GM12878 (cell line): ENCODE results near the gene REST. TPM values are rescaled to one million over a fixed set of nuclear protein-coding genes. Genes with fewer than 3 reads are reported as not detected.

ENCODE experiments used
- ATAC-seq: fragments of 200-7000 bp; cut with Tn5 transposase; 3 replicates; pipeline ENCODE4 v1.9.1; 2020; ENCODE audit warnings: mild to moderate bottlenecking, moderate library complexity
- BruUV-seq: library from RNA; stranded (reverse); fragments of 400-500 nt; replicated peaks from 2 replicates; lab custom pipeline; 2021; lab: Mats Ljungman, UMichigan
- CTCF ChIA-PET: fragments of 300-600 bp; sonication (Branson Sonifier 250); formaldehyde crosslinking; extraction: SDS; loops from one replicate; lab custom pipeline; 2021; ENCODE audit warnings: inconsistent platforms; lab: Yijun Ruan, JAX
- POLR2A ChIA-PET: fragments of 350-600 bp; formaldehyde crosslinking; extraction: SDS; loops from one replicate; lab custom pipeline; 2021; ENCODE audit warnings: inconsistent platforms; lab: Charles Lee
- RAD21 ChIA-PET: fragments of 300-600 bp; sonication (Branson Sonifier 250); formaldehyde crosslinking; loops from one replicate; lab custom pipeline; 2023; ENCODE audit warnings: antibody characterized with exemption; ENCODE audit not compliant: unreplicated experiment; lab: Charles Lee
- SMC1A ChIA-PET: fragments of 300-600 bp; sonication (Branson Sonifier 250); formaldehyde crosslinking; loops from one replicate; lab custom pipeline; 2023; ENCODE audit not compliant: unreplicated experiment, uncharacterized antibody; lab: Charles Lee
- DNase-seq: peaks from one replicate; pipeline ENCODE4 v3.0.0-alpha.2; 2011; ENCODE audit warnings: low read depth, low spot score
- FAIRE-seq: peaks from 3 replicates; lab custom pipeline; 2011; peaks lifted over from hg19 to GRCh38; lab: Jason Lieb, UNC
- H2AFZ ChIP-seq: 2 replicates; pipeline ENCODE4 v1.6.0; 2011; ENCODE audit warnings: low read depth, low read length, control low read depth; ENCODE audit not compliant: control insufficient read depth
- H3K27ac ChIP-seq: 2 replicates; pipeline ENCODE4 v1.5.1; 2011; ENCODE audit warnings: control low read depth; ENCODE audit not compliant: control insufficient read depth, insufficient read depth
- H3K27me3 ChIP-seq, 2 experiments: replicated peaks in 1 of 2; 2 replicates each; pipeline versions ENCODE4 v1.6.0 to v1.6.1; 2011; ENCODE audit warnings: low read length in 1 of 2; ENCODE audit not compliant: control insufficient read depth in 2 of 2, insufficient read depth in 2 of 2
- H3K36me3 ChIP-seq, 2 experiments: 2 replicates each; pipeline ENCODE4 v1.5.1; 2011; ENCODE audit warnings: low read length in 1 of 2; ENCODE audit not compliant: control insufficient read depth in 2 of 2, insufficient read depth in 2 of 2
- H3K4me1 ChIP-seq: 2 replicates; pipeline ENCODE4 v1.6.1; 2011; ENCODE audit warnings: mild to moderate bottlenecking, low read length, moderate library complexity, mixed read lengths; ENCODE audit not compliant: control insufficient read depth, insufficient read depth
- H3K4me2 ChIP-seq: 2 replicates; pipeline ENCODE4 v1.6.0; 2011; ENCODE audit warnings: control low read depth; ENCODE audit not compliant: control insufficient read depth, insufficient read depth
- H3K4me3 ChIP-seq: fragments of 200-600 bp; sonication (generic); 2 replicates; pipeline ENCODE4 v1.5.1; 2016
- H3K79me2 ChIP-seq: 2 replicates; pipeline ENCODE4 v1.6.0; 2011; ENCODE audit warnings: low read length; ENCODE audit not compliant: control insufficient read depth, insufficient read depth
- H3K9ac ChIP-seq: 2 replicates; pipeline ENCODE4 v1.8.0; 2011; ENCODE audit warnings: low read length, control low read depth, mixed read lengths; ENCODE audit not compliant: control insufficient read depth, insufficient read depth
- H3K9me3 ChIP-seq: replicated peaks from 3 replicates; pipeline ENCODE4 v1.5.1; 2011; ENCODE audit warnings: mild to moderate bottlenecking, low read length; ENCODE audit not compliant: control insufficient read depth, insufficient read depth
- H4K20me1 ChIP-seq: 2 replicates; pipeline ENCODE4 v1.6.0; 2011; ENCODE audit not compliant: control insufficient read depth, insufficient read depth
- BCL11A ChIP-seq: IDR thresholded peaks from 2 replicates; pipeline ENCODE4 v1.6.1; 2011; ENCODE audit warnings: low read depth, low read length
- CBFB ChIP-seq: IDR thresholded peaks from 2 replicates; pipeline ENCODE4 v1.6.1; 2016; ENCODE audit warnings: antibody characterized with exemption, low read depth
- CEBPB ChIP-seq, 2 experiments: fragments of 150-350 bp in 1 of 2; IDR thresholded peaks; 2 replicates each; pipeline ENCODE4 v1.6.1; 2012 to 2014; ENCODE audit warnings: low read depth in 2 of 2, low read length in 2 of 2, borderline replicate concordance in 1 of 2, inconsistent platforms in 1 of 2
- ESRRA ChIP-seq: IDR thresholded peaks from 2 replicates; pipeline ENCODE4 v1.6.1; 2012; ENCODE audit warnings: mild to moderate bottlenecking, low read length, improper control_type of control experiment
- IKZF1 ChIP-seq: fragments of 450-650 bp; conservative IDR thresholded peaks from 2 replicates; pipeline ENCODE4 v1.6.1; 2017; ENCODE audit warnings: antibody characterized with exemption, mild to moderate bottlenecking
- JUND ChIP-seq: IDR thresholded peaks from 2 replicates; pipeline ENCODE4 v1.6.1; 2012; ENCODE audit warnings: low read depth, mild to moderate bottlenecking, low read length, improper control_type of control experiment, moderate library complexity
- MAX ChIP-seq: IDR thresholded peaks from 2 replicates; pipeline ENCODE4 v1.6.1; 2012; ENCODE audit warnings: low read depth, low read length, improper control_type of control experiment
- MXI1 ChIP-seq: fragments of 150-350 bp; IDR thresholded peaks from 2 replicates; pipeline ENCODE4 v1.6.1; 2011; ENCODE audit warnings: low read depth, mild to moderate bottlenecking, inconsistent platforms, low read length, improper control_type of control experiment
- NFXL1 ChIP-seq: fragments of 450-650 bp; IDR thresholded peaks from 2 replicates; pipeline ENCODE4 v1.6.1; 2017; ENCODE audit warnings: antibody characterized with exemption, mild to moderate bottlenecking, borderline replicate concordance
- NR2C1 ChIP-seq: fragments of 450-650 bp; IDR thresholded peaks from 2 replicates; pipeline ENCODE4 v1.6.1; 2017; ENCODE audit warnings: antibody characterized with exemption, mild to moderate bottlenecking, moderate library complexity
- NR2C2 ChIP-seq: IDR thresholded peaks from 2 replicates; pipeline ENCODE4 v1.6.1; 2011; ENCODE audit warnings: borderline replicate concordance, low read depth; ENCODE audit not compliant: control insufficient read depth, insufficient read length
- NRF1 ChIP-seq: conservative IDR thresholded peaks from 2 replicates; pipeline ENCODE4 v1.6.1; 2011; ENCODE audit warnings: mild to moderate bottlenecking, low read depth, low read length, improper control_type of control experiment
- RELA ChIP-seq: fragments of 450-650 bp; IDR thresholded peaks from 2 replicates; pipeline ENCODE4 v1.8.0; 2014; ENCODE audit warnings: borderline replicate concordance; ENCODE audit not compliant: partially characterized antibody
- ZNF217 ChIP-seq: fragments of 450-650 bp; IDR thresholded peaks from 2 replicates; pipeline ENCODE4 v1.6.1; 2017; ENCODE audit warnings: antibody characterized with exemption, mild to moderate bottlenecking
- WGBS: methylation state at CpG from one replicate; pipeline ENCODE4 v1.1.6; 2016; ENCODE audit warnings: low lambda C conversion rate; ENCODE audit not compliant: insufficient replicate concordance, insufficient coverage; ENCODE audit errors: missing lambda C conversion rate; 5-methylcytosine and 5-hydroxymethylcytosine counted together
- in situ Hi-C: fragments of 300-500 bp; cut with MboI; formaldehyde crosslinking; loops from 9 replicates; pipeline ENCODE4 v1.14.3; 2018; ENCODE audit warnings: mixed read lengths
- intact Hi-C: fragments of 100-400 bp; cut with micrococcal nuclease; formaldehyde crosslinking; loops from one replicate; pipeline ENCODE4 v1.14.2; 2022; ENCODE audit not compliant: unreplicated experiment
- polyA plus RNA-seq, 11 experiments: library from polyadenylated mRNA; depleted of rRNA in 4 of 11; unstranded in 6 of 11; stranded (reverse) in 5 of 11; fragments of >200 nt; fragmentation: Nextera tagmentation in 4 of 11; fragmentation: Illumina TruSeq in 1 of 11; extraction: Ambion mirVana in 4 of 11; extraction: Trizol in 1 of 11; gene quantifications; 1 replicate in 1 of 11; 2 replicates in 10 of 11; pipeline versions ENCODE4 v1.2.1 to v1.2.3, GENCODE V29; 2011 to 2016; ENCODE audit warnings: inconsistent platforms in 2 of 11, missing spikeins in 2 of 11, low read depth in 1 of 11
- total RNA-seq, 4 experiments: library from RNA; depleted of rRNA in 3 of 4; stranded (reverse); fragments of >200 nt in 3 of 4; fragmentation: Illumina TruSeq in 1 of 4; extraction: Trizol in 1 of 4; gene quantifications; 2 replicates each; pipeline versions ENCODE4 v1.2.1 to v1.2.3, GENCODE V29; 2013 to 2021
- TF ChIP-seq, protein P1 (sequence below): IDR thresholded peaks from 2 replicates; pipeline ENCODE4 v1.6.1; 2012; ENCODE audit warnings: low read depth, low read length, improper control_type of control experiment
- TF ChIP-seq, protein P2 (sequence below): fragments of 450-650 bp; IDR thresholded peaks from 2 replicates; pipeline ENCODE4 v1.6.1; 2016; ENCODE audit warnings: mild to moderate bottlenecking, moderate library complexity, borderline replicate concordance

REST gene
- total and polyA plus RNA-seq, 10 of the 15 experiments (the other 5 are each of a cell fraction or from before 2014, with no cell fraction given) = 3.7 to 36.3 (median 20.4) TPM

GRCh38 chr4:56860781-56861180 lies 46.9 kb upstream of the REST start (continued):
- TF ChIP-seq, protein P1, sequence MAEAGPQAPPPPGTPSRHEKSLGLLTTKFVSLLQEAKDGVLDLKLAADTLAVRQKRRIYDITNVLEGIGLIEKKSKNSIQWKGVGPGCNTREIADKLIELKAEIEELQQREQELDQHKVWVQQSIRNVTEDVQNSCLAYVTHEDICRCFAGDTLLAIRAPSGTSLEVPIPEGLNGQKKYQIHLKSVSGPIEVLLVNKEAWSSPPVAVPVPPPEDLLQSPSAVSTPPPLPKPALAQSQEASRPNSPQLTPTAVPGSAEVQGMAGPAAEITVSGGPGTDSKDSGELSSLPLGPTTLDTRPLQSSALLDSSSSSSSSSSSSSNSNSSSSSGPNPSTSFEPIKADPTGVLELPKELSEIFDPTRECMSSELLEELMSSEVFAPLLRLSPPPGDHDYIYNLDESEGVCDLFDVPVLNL = no peak
- TF ChIP-seq ESRRA = no peak
- no peak for TF ChIP-seq MAX
- peak; percentile 45; the same call in 1 of the 2 replicates for TF ChIP-seq BCL11A

- no TSS peak for BruUV-seq
- 43% methylated on average over 1 of the region's 1 CpG for WGBS
These were observed 46.3 kb upstream of the REST start for GRCh38 chr4:56861360-56861759.

More at GRCh38 chr4:56861360-56861759, 46.3 kb upstream of the REST start:
- intact Hi-C loops = loop anchor here (5.0 kb wide), 1 partner anchor 46 kb away; the partner anchor contains the start of gene REST
- H3K9me3 ChIP-seq = no peaks in the 10 kb centered on the region
- no peak overlapping the region for H3K27ac ChIP-seq
- ChIA-PET SMC1A (interaction anchor here (1.2 to 2.2 kb wide), 2 partner anchors 10 to 52 kb away, joined by 3 to 4 read pairs; no protein-coding TSS in a partner anchor), RAD21 (no interaction called here), POLR2A (interaction anchor here (0.5 kb wide), 1 partner anchor 110 kb away, joined by 5 read pairs; no protein-coding TSS in a partner anchor)
- FAIRE-seq (peak; percentile 38), ATAC-seq (peak; percentile 32; the same call in 2 of the 3 replicates), DNase-seq (no peak)
- no peak overlapping the region for H2AFZ ChIP-seq
- no peak overlapping the region for H3K4me3 ChIP-seq
- no peaks in the 10 kb centered on the region for H4K20me1 ChIP-seq
- in situ Hi-C loops = no loop called here
- no peak overlapping the region for H3K4me2 ChIP-seq
- H3K9ac ChIP-seq = no peak overlapping the region
- no peaks in the 10 kb centered on the region for H3K79me2 ChIP-seq
- H3K4me1 ChIP-seq = peaks cover 22% of the 10 kb centered on the region
- no peak for TF ChIP-seq NR2C2
- no peak for TF ChIP-seq NFXL1
- no peak for TF ChIP-seq CBFB
- TF ChIP-seq MXI1 = no peak
- no peak for TF ChIP-seq BCL11A
- TF ChIP-seq NRF1 = no peak
- TF ChIP-seq ZNF217 = no peak
- no peak for TF ChIP-seq JUND
- no peak for TF ChIP-seq IKZF1
- TF ChIP-seq RELA = no peak
- TF ChIP-seq, protein P2, sequence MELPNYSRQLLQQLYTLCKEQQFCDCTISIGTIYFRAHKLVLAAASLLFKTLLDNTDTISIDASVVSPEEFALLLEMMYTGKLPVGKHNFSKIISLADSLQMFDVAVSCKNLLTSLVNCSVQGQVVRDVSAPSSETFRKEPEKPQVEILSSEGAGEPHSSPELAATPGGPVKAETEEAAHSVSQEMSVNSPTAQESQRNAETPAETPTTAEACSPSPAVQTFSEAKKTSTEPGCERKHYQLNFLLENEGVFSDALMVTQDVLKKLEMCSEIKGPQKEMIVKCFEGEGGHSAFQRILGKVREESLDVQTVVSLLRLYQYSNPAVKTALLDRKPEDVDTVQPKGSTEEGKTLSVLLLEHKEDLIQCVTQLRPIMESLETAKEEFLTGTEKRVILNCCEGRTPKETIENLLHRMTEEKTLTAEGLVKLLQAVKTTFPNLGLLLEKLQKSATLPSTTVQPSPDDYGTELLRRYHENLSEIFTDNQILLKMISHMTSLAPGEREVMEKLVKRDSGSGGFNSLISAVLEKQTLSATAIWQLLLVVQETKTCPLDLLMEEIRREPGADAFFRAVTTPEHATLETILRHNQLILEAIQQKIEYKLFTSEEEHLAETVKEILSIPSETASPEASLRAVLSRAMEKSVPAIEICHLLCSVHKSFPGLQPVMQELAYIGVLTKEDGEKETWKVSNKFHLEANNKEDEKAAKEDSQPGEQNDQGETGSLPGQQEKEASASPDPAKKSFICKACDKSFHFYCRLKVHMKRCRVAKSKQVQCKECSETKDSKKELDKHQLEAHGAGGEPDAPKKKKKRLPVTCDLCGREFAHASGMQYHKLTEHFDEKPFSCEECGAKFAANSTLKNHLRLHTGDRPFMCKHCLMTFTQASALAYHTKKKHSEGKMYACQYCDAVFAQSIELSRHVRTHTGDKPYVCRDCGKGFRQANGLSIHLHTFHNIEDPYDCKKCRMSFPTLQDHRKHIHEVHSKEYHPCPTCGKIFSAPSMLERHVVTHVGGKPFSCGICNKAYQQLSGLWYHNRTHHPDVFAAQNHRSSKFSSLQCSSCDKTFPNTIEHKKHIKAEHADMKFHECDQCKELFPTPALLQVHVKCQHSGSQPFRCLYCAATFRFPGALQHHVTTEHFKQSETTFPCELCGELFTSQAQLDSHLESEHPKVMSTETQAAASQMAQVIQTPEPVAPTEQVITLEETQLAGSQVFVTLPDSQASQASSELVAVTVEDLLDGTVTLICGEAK = no peak
- no peak for TF ChIP-seq NR2C1
- TF ChIP-seq CEBPB (IDR thresholded peaks at IDR 0.05; ENCODE audit: borderline replicate concordance in 1 of 2, low read depth in 2 of 2, low read length in 2 of 2) = no peak
- TF ChIP-seq, all 136 proteins: peak for 0
- CTCF ChIA-PET = interaction anchor here (1.6 kb wide), 1 partner anchor 25 kb away, joined by 8 read pairs; no protein-coding TSS in a partner anchor
- H3K36me3 ChIP-seq = no peaks in the 10 kb centered on the region
- H3K27me3 ChIP-seq = no peaks in the 10 kb centered on the region
